SK-N-MC (cell line): ENCODE data around the gene PCSK6.
A peak's percentile ranks its signal among the peaks of the same experiment; 100 is the strongest.

ENCODE experiments used
- DNase-seq: peaks from one replicate; pipeline ENCODE4 v3.0.0-alpha.2; 2011; ENCODE audit warnings: low read depth, low spot score
- H3K27ac ChIP-seq: fragments of 200-600 bp; sonication (generic); 2 replicates; pipeline ENCODE4 v1.5.1; 2016; ENCODE audit warnings: mixed run types
- H3K36me3 ChIP-seq: fragments of 200-600 bp; sonication (generic); 2 replicates; pipeline ENCODE4 v1.6.1; 2017; ENCODE audit warnings: antibody characterized with exemption, low read length, mixed read lengths; ENCODE audit not compliant: insufficient read depth
- H3K4me3 ChIP-seq: fragments of 200-600 bp; sonication (generic); 2 replicates; pipeline ENCODE4 v1.5.1; 2016
- H3K9ac ChIP-seq: fragments of 200-600 bp; sonication (generic); 2 replicates; pipeline ENCODE4 v1.8.0; 2017; ENCODE audit warnings: mixed run types, mixed read lengths; ENCODE audit not compliant: insufficient read length
- H3K9me3 ChIP-seq: fragments of 200-600 bp; sonication (generic); 2 replicates; pipeline ENCODE4 v1.6.1; 2017; ENCODE audit warnings: low read depth, mild to moderate bottlenecking, antibody characterized with exemption, low read length, moderate library complexity, mixed read lengths
- EZH2 ChIP-seq: fragments of 200-600 bp; sonication (generic); IDR thresholded peaks from one replicate; pipeline ENCODE4 v1.6.1; 2017; ENCODE audit warnings: antibody characterized with exemption
- FOXP2 ChIP-seq: optimal IDR thresholded peaks from 2 replicates; pipeline ENCODE3; 2011; ENCODE audit warnings: mild to moderate bottlenecking, moderate library complexity; ENCODE audit not compliant: insufficient read depth; ENCODE audit errors: extremely low read length, control extremely low read depth
- POLR2AphosphoS5 ChIP-seq: IDR thresholded peaks from 2 replicates; pipeline ENCODE4 v1.6.1; 2012; ENCODE audit warnings: mild to moderate bottlenecking, low read depth, low read length, borderline replicate concordance

PCSK6 gene

DNA sequence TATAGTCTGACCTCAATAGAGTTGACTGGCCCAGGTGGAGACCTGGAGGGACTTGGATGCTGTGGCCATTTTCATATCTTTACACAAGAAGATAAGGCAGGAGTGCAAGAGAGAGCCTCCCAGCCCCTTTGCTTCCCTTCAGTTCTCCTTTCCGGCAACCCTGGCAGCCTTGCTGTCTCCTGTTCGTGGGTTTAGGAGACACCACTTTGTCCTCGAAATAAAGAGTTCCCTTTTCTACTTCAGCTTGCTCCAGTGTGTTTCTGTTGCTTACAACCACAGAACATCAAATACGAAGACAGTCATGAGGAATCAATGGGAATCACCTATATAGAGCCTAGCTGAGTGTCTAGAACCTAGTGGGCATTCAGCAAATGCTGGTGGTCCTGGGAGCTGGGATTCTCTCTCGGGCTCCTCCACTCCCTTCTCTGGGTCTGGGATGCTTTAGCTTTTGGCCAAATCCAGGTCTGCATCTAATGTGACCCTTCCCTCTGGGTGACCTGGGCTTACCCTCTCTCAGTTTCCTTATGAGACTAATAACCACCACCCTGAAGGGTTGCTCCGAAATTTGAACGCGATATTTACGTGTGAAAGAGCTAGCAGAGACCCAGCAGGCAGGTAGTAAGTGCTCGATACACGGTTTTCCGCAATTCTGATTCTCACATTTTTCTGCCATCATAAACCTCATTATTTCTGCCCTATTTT lies 44.5 kb downstream of the PCSK6 start:
- no peaks in the 10 kb centered on the region for H3K36me3 ChIP-seq

DNA sequence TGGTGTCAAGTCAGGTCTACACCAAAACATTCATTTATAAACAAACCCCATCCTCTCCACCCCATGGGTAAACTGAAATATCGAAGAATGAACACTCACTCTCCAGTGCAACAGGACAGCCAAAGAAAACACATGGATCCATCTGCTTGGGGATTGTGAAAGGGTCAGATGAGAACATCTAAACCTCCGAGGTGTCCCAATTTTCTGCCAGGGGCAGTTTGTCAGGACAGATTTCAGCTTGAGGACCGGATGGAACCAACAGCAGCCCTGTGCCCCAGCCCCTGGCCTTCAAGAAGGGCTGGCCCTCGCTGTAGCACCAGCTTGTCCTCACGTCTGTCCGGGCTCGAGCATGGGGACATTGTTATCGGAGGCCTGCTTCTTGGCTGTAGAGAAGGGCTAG lies 45.5 kb downstream of the PCSK6 start:
- no peak overlapping the region for H3K9ac ChIP-seq
- TF ChIP-seq FOXP2 (no peak), EZH2 (no peak), POLR2AphosphoS5 (no peak)
- H3K9me3 ChIP-seq: no peaks in the 10 kb centered on the region
- H3K27ac ChIP-seq: no peak overlapping the region
- no peak overlapping the region for H3K4me3 ChIP-seq
- no peaks in the 10 kb centered on the region for H3K36me3 ChIP-seq
- DNase-seq: no peak

More for the DNA sequence above, 44.5 kb downstream of the PCSK6 start:
- Histone ChIP-seq H3K4me3 (no peak overlapping the region), H3K9ac (no peak overlapping the region), H3K27ac (no peak overlapping the region), H3K9me3 (no peaks in the 10 kb centered on the region)
- TF ChIP-seq FOXP2: no peak
- TF ChIP-seq POLR2AphosphoS5: no peak
- no peak for TF ChIP-seq EZH2
- no peak for DNase-seq

DNA sequence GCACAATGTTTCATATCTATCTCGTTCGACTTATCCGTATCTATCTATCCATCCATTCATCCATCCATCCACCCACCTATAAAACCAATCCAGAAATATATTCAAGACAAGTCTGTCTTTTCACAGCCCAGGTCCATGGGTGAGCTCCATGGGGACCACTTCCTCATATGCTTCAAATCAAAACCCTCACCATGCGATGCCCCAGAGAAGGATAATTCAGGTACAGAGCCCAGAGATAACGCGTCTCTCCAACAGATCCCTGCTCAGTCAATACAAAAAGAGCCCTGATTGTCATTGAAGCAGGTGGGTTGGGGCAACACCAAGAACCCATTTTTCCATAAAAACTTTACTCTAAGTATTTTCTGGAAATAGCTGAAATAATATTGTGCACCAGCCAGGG lies 47.2 kb downstream of the PCSK6 start:
- TF ChIP-seq POLR2AphosphoS5 (no peak), EZH2 (no peak)

DNA sequence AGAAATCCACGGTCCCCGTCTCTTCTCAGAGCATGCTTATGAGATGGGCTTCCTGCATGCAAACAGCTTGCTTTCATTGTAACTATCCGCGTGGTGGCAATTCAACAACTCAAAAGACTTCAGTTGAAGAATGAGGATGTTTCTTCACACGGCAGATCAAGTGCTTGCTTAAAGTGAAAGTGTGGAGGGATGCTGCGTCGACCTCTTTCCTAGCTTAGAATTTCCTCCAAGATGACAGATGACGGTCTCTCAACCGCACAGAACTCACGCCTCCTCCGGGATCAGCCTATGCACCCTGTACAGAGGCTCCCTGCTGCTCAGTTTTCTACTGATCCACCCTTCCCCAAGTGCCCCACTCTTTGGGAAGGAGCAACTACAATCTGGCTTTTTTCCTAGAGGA lies 47.8 kb downstream of the PCSK6 start:
- Histone ChIP-seq H3K4me3 (no peak overlapping the region), H3K36me3 (no peaks in the 10 kb centered on the region), H3K27ac (no peak overlapping the region), H3K9me3 (no peaks in the 10 kb centered on the region), H3K9ac (no peak overlapping the region)
- TF ChIP-seq FOXP2 (no peak), POLR2AphosphoS5 (no peak), EZH2 (no peak)
- no peak for DNase-seq

More for the DNA sequence above, 47.2 kb downstream of the PCSK6 start:
- H3K4me3 ChIP-seq: no peak overlapping the region
- no peak overlapping the region for H3K9ac ChIP-seq
- H3K36me3 ChIP-seq: no peaks in the 10 kb centered on the region
- H3K27ac ChIP-seq: no peak overlapping the region
- H3K9me3 ChIP-seq: no peaks in the 10 kb centered on the region
- no peak for DNase-seq

DNA sequence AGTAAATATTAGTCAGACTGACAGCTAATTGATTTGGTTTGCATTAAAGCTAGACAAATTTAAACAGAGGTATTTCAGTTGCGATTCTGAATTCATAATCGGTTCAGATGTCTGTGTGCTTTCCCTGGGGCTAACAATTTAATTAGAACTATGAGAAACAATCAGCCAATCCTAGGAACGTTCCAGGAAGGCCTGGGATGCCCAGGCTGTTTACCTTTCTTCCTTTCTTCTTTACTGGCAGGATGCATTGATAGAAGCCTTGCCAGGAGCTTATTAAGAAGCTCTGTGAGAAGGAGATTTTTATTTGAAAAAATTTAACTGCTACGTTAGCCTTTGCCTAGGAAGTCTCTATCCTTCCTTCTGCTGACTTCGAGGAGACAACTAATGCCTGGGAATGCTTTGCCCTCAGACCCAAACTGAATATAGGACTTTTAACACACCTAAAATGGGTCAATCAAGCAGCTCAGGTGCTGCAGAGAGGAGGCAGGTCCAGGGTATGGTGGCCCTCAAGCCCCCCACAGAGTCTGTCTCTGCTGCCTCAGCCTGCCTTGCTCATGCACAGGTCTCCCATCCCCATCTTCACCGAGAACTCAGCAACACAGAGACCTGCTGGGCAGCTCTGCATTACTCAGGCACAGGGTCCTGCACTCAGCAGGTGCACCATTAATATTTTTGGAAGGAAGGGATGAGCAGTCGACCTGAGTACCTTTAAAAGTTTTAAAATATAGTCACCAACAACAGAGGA lies 48.5 kb downstream of the PCSK6 start:
- H3K9me3 ChIP-seq: no peaks in the 10 kb centered on the region

DNA sequence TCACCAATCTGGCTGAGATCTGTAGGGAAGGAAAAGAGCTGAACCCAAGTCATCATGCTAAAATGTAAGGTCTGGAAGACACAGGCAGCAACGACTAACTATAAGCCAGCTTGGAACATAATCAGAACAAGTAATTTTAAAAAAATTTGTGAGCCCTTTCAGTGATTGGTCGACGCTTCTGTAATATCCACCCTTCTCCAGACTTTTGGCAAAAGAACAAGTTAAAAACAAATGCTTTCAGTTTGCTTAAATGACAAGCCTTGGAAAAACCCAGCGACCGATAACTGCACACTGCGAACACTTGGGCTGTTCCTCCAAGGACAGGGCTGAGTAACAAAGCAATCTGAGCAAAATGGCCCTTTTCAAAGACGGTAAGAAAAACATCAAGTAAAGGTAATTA lies 49.6 kb downstream of the PCSK6 start:
- H3K36me3 ChIP-seq: no peaks in the 10 kb centered on the region
- H3K4me3 ChIP-seq: peak overlapping the region; percentile 60
- TF ChIP-seq EZH2 (no peak), POLR2AphosphoS5 (no peak), FOXP2 (no peak)
- H3K9ac ChIP-seq: no peak overlapping the region
- H3K9me3 ChIP-seq: no peaks in the 10 kb centered on the region
- DNase-seq: no peak
- H3K27ac ChIP-seq: peak overlapping the region; percentile 78

More for the DNA sequence above, 48.5 kb downstream of the PCSK6 start:
- TF ChIP-seq FOXP2 (no peak), POLR2AphosphoS5 (no peak), EZH2 (no peak)
- Histone ChIP-seq H3K9ac (no peak overlapping the region), H3K36me3 (no peaks in the 10 kb centered on the region), H3K4me3 (no peak overlapping the region), H3K27ac (no peak overlapping the region)
- no peak for DNase-seq

DNA sequence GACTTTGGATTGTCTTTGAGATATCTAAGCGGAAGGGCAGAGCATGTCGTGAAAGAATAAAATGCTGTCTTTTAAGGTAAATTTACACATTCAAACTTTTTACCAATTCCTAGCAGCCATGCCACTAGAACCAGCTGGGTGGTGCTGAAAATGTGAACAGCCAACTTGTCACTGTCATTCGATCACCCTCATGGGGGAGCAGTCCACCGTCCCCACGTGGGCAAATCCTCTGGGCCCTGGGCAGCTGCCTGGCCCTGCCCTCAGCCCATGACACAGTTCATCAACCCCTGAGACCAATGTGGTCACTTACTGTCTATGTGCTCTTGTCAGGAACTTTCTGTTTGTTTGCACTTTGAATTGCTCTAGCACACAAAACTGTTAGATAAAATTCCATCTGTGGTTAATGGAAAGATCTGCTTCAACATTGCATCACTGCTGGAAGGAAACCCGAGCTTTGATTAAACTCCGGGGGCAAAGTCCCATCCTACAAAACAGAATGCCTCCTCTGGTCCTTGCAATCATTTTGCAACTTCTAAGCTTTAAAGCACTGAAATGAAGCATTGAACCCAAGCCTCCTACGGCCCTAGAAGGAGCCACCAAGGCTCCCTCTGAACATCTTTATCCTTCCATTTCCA lies 50.1 kb downstream of the PCSK6 start:
- Histone ChIP-seq H3K36me3 (no peaks in the 10 kb centered on the region), H3K9ac (no peak overlapping the region), H3K27ac (peak overlapping the region; percentile 78), H3K4me3 (peak overlapping the region; percentile 60), H3K9me3 (no peaks in the 10 kb centered on the region)
- no peak for TF ChIP-seq EZH2
- no peak for TF ChIP-seq FOXP2
- no peak for TF ChIP-seq POLR2AphosphoS5
- DNase-seq: peak; percentile 37
